Esophagus muscularis mucosa (tissue), 4 donors: ENCODE data around the gene PARVB.

Experiments
- EP300 ChIP-seq: sonication (generic); formaldehyde crosslinking; IDR thresholded peaks from one replicate; pipeline ENCODE4 v1.6.1; 2017; ENCODE audit warnings: antibody characterized with exemption
- POLR2A ChIP-seq: fragments of 450-650 bp; IDR thresholded peaks from one replicate; pipeline ENCODE4 v1.6.1; 2017; ENCODE audit warnings: antibody characterized with exemption, moderate library complexity, mild to moderate bottlenecking, low read depth
- POLR2AphosphoS5 ChIP-seq, 2 donors: sonication (generic); formaldehyde crosslinking; IDR thresholded peaks; one replicate each; pipeline ENCODE4 v1.6.1; 2017; ENCODE audit warnings: antibody characterized with exemption in 2 of 2
- TF ChIP-seq, protein P1 (sequence below), 3 experiments: fragments of 200-600 bp in 2 of 3; fragments of 450-650 bp in 1 of 3; sonication (generic) in 2 of 3; IDR thresholded peaks; one replicate each; pipeline ENCODE4 v1.5.1; 2017 to 2019; ENCODE audit warnings: antibody characterized with exemption in 3 of 3, mild to moderate bottlenecking in 2 of 3, moderate library complexity in 1 of 3

DNA sequence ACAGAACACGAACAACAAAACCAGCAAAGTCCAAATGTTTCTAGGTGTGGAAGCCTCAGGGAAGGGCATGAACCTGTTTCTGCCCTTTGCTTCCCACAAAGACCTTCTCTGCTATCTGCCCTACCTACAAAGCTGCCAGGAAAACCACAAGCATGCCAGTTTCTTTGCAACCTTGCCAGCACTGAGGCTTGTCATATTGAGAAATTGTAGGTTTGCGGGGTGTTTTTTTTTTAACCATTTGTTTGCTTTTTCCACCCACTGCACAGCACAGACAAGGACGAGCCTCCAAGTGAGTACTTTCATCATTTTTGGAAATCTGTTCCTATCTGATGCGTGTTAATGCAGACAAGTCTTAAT, 169.4 kb downstream of the PARVB start:
- TF ChIP-seq, protein P1, sequence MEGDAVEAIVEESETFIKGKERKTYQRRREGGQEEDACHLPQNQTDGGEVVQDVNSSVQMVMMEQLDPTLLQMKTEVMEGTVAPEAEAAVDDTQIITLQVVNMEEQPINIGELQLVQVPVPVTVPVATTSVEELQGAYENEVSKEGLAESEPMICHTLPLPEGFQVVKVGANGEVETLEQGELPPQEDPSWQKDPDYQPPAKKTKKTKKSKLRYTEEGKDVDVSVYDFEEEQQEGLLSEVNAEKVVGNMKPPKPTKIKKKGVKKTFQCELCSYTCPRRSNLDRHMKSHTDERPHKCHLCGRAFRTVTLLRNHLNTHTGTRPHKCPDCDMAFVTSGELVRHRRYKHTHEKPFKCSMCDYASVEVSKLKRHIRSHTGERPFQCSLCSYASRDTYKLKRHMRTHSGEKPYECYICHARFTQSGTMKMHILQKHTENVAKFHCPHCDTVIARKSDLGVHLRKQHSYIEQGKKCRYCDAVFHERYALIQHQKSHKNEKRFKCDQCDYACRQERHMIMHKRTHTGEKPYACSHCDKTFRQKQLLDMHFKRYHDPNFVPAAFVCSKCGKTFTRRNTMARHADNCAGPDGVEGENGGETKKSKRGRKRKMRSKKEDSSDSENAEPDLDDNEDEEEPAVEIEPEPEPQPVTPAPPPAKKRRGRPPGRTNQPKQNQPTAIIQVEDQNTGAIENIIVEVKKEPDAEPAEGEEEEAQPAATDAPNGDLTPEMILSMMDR (IDR thresholded peaks at IDR 0.05) = no peak
- TF ChIP-seq EP300 = no peak
- TF ChIP-seq POLR2A = no peak
- TF ChIP-seq POLR2AphosphoS5 (IDR thresholded peaks at IDR 0.05) = no peak
